ENCODE data around the gene CRYBB3.

GRCh38 chr22:25228822-25229221, 29.2 kb downstream of the CRYBB3 start:
- TF ChIP-seq, protein P1, sequence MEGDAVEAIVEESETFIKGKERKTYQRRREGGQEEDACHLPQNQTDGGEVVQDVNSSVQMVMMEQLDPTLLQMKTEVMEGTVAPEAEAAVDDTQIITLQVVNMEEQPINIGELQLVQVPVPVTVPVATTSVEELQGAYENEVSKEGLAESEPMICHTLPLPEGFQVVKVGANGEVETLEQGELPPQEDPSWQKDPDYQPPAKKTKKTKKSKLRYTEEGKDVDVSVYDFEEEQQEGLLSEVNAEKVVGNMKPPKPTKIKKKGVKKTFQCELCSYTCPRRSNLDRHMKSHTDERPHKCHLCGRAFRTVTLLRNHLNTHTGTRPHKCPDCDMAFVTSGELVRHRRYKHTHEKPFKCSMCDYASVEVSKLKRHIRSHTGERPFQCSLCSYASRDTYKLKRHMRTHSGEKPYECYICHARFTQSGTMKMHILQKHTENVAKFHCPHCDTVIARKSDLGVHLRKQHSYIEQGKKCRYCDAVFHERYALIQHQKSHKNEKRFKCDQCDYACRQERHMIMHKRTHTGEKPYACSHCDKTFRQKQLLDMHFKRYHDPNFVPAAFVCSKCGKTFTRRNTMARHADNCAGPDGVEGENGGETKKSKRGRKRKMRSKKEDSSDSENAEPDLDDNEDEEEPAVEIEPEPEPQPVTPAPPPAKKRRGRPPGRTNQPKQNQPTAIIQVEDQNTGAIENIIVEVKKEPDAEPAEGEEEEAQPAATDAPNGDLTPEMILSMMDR (IDR thresholded peaks at IDR 0.05), result no peak
- TF ChIP-seq POLR2A (IDR thresholded peaks at IDR 0.05), result no peak

All from thyroid gland (tissue), 4 donors.